Ovary (tissue), 10 donors: Measurements from ENCODE around the gene ATF7IP2. TPM values are rescaled to one million over a fixed set of nuclear protein-coding genes. Genes with fewer than 3 reads are reported as not detected.
A peak's percentile ranks its signal among the peaks of the same experiment; 100 is the strongest.

Experiments used
- DNase-seq, 5 donors: peaks; one replicate each; pipeline ENCODE4 v3.0.0-alpha.2; 2019 to 2020
- H3K27ac ChIP-seq, 2 donors: fragments of 200-600 bp; one replicate each; pipeline versions ENCODE4 v1.5.1 to v1.8.0; 2019 to 2022
- H3K27me3 ChIP-seq: fragments of 200-600 bp; one replicate; pipeline ENCODE4 v1.8.0; 2022
- H3K36me3 ChIP-seq: fragments of 200-600 bp; sonication (generic); one replicate; pipeline ENCODE4 v1.5.1; 2019
- H3K4me1 ChIP-seq: one replicate; pipeline ENCODE4 v1.8.1; 2013; ENCODE audit warnings: mild to moderate bottlenecking, moderate library complexity; ENCODE audit not compliant: insufficient read depth
- H3K4me3 ChIP-seq: fragments of 200-600 bp; sonication (generic); one replicate; pipeline ENCODE4 v1.5.1; 2017
- H3K9me3 ChIP-seq, 2 donors: fragments of 200-600 bp in 1 of 2; sonication (generic) in 1 of 2; one replicate each; pipeline versions ENCODE4 v1.5.1 to v1.8.1; 2013 to 2019; ENCODE audit warnings: mild to moderate bottlenecking in 1 of 2, moderate library complexity in 1 of 2
- CTCF ChIP-seq, 3 donors: fragments of 450-650 bp in 2 of 3; fragments of 200-600 bp in 1 of 3; IDR thresholded peaks; one replicate each; pipeline versions ENCODE4 v1.5.1 to v1.8.0; 2016 to 2022; ENCODE audit warnings: antibody characterized with exemption in 3 of 3, mild to moderate bottlenecking in 1 of 3
- EP300 ChIP-seq: sonication (generic); formaldehyde crosslinking; IDR thresholded peaks from one replicate; pipeline ENCODE4 v1.6.1; 2017; ENCODE audit warnings: antibody characterized with exemption
- POLR2A ChIP-seq: fragments of 450-650 bp; IDR thresholded peaks from one replicate; pipeline ENCODE4 v1.6.1; 2017; ENCODE audit warnings: antibody characterized with exemption, mild to moderate bottlenecking, moderate library complexity
- WGBS, 3 donors: extraction: QIAGEN DNeasy Blood & Tissue Kit in 1 of 3; methylation state at CpG; one replicate each; pipeline versions ENCODE4 v1.1.5 to v1.1.7; 2013 to 2017; 5-methylcytosine and 5-hydroxymethylcytosine counted together
- intact Hi-C, 4 donors: fragments of 100-400 bp; cut with DNase I; formaldehyde crosslinking; loops; one replicate each; pipeline versions ENCODE4 v1.11.0 to v1.15.1; 2022 to 2023
- long read RNA-seq, 3 donors: library from polyadenylated mRNA in 2 of 3; unstranded in 2 of 3; transcript quantifications; one replicate each; pipeline ENCODE4 v2.0.0 and lab custom pipeline, GENCODE V29; 2021 to 2026
- polyA plus RNA-seq, 2 donors: library from polyadenylated mRNA; stranded (reverse); fragments of 200-250 nt in 1 of 2; fragments of 350-450 nt in 1 of 2; fragmentation: Illumina TruSeq in 1 of 2; extraction: RNeasy Lipid Tissue Mini Kit (QIAGEN cat#74804) in 1 of 2; gene quantifications; one replicate each; pipeline ENCODE4 v1.2.3, GENCODE V29; 2013 to 2014
- total RNA-seq, 7 donors: library from RNA; depleted of rRNA in 2 of 7; stranded (reverse); fragments of >200 nt in 2 of 7; fragmentation: NEBNext Ultra II Directional in 3 of 7; extraction: Animal tissue kit (Norgen Biotek cat#: 25700) in 3 of 7; gene quantifications; one replicate each; pipeline versions ENCODE4 v1.1.0 to v1.2.4, GENCODE V29; 2016 to 2023
- donor health status: DM: no; HTN: no; CAD: no; lungs with moderate emphysema.
- donor health status: DM: no; HTN: no; CAD: no.
- donor health status: Bipolar disorder and iron deficiency.
- donor health status: DM: yes; HTN: yes; CAD: no.
- donor health status: DM: no; HTN: no; CAD: no.
- donor health status: DM: yes; HTN: yes; CAD: no.

The ATF7IP2 gene
- total RNA-seq (10 to 100 TPM in 2 of 7 donors, 1 to 10 TPM in 5; 3.5 to 20.8 (median 8.8) TPM), polyA plus RNA-seq (10 to 100 TPM in 1 of 2 donors, 1 to 10 TPM in 1; 6.6 to 10.4 TPM)
- long read RNA-seq, donor 1, partial matches to known transcripts = 0 of 2 reads
- long read RNA-seq, donor 1, other reads (novel, unspliced or antisense) = 1 of 2 reads
- long read RNA-seq, donor 2, transcript ATF7IP2-218 (2 exons, 559 nt) = minor isoform, 5 of 53 reads
- long read RNA-seq, donor 2, transcript ATF7IP2-214 (3 exons, 576 nt) = major isoform, 12 of 53 reads
- long read RNA-seq, donor 2, partial matches to known transcripts = 23 of 53 reads
- long read RNA-seq, donor 2, other reads (novel, unspliced or antisense) = 0 of 53 reads
- long read RNA-seq, donor 3, partial matches to known transcripts = 0 of 5 reads
- long read RNA-seq, donor 3, other reads (novel, unspliced or antisense) = 4 of 5 reads

GRCh38 chr16:10385725-10386516 is at the start of gene ATF7IP2:
Gene ATF7IP2 (plus strand): TSS chr16:10386061. CDS start chr16:10430621, 44,560 bp downstream.
- no peaks in the 10 kb centered on the region for H3K36me3 ChIP-seq
- no peak for TF ChIP-seq POLR2A
- TF ChIP-seq EP300 = no peak
- TF ChIP-seq CTCF (IDR thresholded peaks at IDR 0.05) = no peak
- H3K4me1 ChIP-seq = peaks cover 3% of the 10 kb centered on the region
- intact Hi-C loops = no loop called here
- peak; percentile 76 to 85 (median 80) for DNase-seq
- H3K27ac ChIP-seq = peak within 1 kb of the TSS in 1 of 2 donors; percentile 61
- no peaks in the 10 kb centered on the region for H3K9me3 ChIP-seq
- 2 to 5% (median 5%) methylated on average over 52 to 66 of the region's 66 CpGs for WGBS, 3 donors
- H3K27me3 ChIP-seq = no peaks in the 10 kb centered on the region
- peak within 1 kb of the TSS; percentile 49 for H3K4me3 ChIP-seq

GRCh38 chr16:10338426-10338825 is 47.4 kb upstream of the ATF7IP2 start:
- no peak overlapping the region for H3K27ac ChIP-seq
- peaks cover 0 to 3% of the 10 kb centered on the region in 2 donors for H3K9me3 ChIP-seq
- no peaks in the 10 kb centered on the region for H3K27me3 ChIP-seq
- 20 to 26% (median 26%) methylated on average over 2 of the region's 2 CpGs for WGBS, 3 donors
- H3K4me1 ChIP-seq = no peaks in the 10 kb centered on the region
- no peak overlapping the region for H3K4me3 ChIP-seq
- intact Hi-C loops = loop anchor here in 1 of 4 donors (5.0 kb wide), 1 partner anchor 464 kb away; no protein-coding TSS in a partner anchor
- TF ChIP-seq CTCF (IDR thresholded peaks at IDR 0.05) = no peak
- no peak for TF ChIP-seq POLR2A
- TF ChIP-seq EP300 = no peak
- no peak for DNase-seq
- H3K36me3 ChIP-seq = no peaks in the 10 kb centered on the region

GRCh38 chr16:10339777-10340732 is 45.8 kb upstream of the ATF7IP2 start:
- Histone ChIP-seq H3K9me3 (peaks cover 0 to 5% of the 10 kb centered on the region in 2 donors), H3K4me1 (no peaks in the 10 kb centered on the region), H3K27me3 (no peaks in the 10 kb centered on the region), H3K27ac (no peak overlapping the region), H3K36me3 (no peaks in the 10 kb centered on the region), H3K4me3 (no peak overlapping the region)
- intact Hi-C loops = loop anchor here in 1 of 4 donors (5.0 kb wide), 1 partner anchor 462 kb away; no protein-coding TSS in a partner anchor
- no peak for DNase-seq
- TF ChIP-seq EP300 = no peak
- no peak for TF ChIP-seq CTCF (IDR thresholded peaks at IDR 0.05)
- no peak for TF ChIP-seq POLR2A
- 70 to 79% (median 74%) methylated on average over 8 of the region's 8 CpGs for WGBS, 3 donors
